Smooth muscle cell of the brain vasculature (primary cell): ENCODE data around the gene TIGD2.

Source experiments
- DNase-seq: peaks from one replicate; pipeline ENCODE4 v3.0.0-alpha.2; 2012; ENCODE audit warnings: low read depth, low spot score

The TIGD2 gene

DNA sequence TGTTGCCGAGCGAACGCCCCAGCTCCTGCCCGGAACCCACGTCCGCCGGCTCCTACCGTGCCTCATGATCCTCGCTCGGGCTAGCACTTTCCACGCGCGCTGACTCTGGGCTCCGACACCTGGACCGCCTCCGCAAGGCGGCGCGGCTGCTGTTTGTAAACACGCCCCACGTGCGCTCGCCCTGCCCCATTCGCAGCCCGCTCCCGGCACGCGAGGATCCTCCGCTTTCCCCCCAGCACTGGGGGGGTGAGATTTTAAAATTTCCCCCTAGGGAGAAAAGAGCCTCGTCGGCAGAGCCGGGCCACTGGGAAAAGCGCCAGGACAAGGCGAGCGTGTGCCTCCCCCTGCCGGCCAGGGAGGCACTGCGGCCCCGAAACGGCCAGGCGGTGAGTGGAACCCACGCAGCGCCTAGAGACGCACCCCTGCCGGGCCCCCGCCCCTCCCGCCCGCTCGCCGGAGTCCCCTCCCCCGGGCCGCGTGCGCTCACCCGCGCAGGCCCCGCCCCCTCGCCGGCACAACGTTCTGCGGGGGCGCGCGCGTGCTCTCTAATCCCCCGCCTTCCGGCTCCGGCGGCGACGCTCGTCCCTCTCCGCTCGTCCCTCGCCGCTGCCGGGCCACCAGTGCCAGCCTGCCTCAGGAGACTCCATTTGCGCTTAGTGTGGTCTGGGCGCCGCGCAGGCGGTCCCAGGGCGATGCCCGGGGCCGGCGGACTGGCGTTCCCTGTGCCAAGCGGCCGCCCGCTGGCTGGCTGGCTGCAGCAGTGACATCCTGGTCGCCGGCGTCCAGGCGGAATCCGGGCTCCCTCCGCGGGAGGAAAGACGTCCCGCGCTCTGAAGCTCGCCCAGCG lies at the start of gene TIGD2:
TSS of gene TIGD2 (plus strand) at position 548 of the 847 bp plus-strand sequence. CDS start 1,442 bp downstream, outside the sequence.
- DNase-seq, result no peak

DNA sequence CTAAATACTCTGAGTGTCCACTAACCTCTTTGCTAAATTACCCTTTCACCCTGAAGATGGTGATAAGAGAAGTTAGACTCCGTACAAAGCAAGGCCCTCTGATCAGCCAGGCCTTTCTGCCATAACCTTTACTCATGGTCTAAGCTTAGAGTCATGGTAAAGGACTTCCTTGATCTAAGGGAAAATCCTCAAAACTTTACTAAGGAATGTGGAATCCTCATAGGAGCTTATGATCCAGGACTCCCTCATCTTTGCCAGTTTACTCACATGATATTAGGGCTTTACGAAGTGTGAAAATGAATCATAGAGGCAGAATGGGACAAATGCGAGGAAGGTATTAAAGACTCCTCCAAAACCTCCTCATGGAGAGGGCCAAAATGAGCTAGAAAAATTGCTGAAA lies 46.5 kb upstream of the TIGD2 start:
- DNase-seq, result no peak

DNA sequence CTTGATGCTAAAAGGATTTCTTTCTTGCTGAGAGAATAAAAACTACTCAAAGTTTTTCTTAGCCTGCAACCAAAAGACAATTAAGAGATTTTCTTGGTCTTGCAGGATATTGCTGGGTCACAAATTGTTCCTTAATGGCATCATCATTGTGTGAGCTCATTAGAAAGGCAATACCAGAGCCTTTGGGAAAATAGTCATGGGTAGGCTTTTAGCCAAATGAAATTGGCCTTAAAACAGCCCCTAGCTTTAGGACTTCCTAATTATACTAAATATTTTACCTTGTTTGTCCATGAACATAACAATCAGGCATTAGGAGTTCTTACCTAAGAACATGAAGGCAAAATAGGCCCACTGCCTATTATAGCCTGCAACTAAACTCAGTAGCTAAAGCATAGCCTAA lies 43.9 kb upstream of the TIGD2 start:
- no peak for DNase-seq

DNA sequence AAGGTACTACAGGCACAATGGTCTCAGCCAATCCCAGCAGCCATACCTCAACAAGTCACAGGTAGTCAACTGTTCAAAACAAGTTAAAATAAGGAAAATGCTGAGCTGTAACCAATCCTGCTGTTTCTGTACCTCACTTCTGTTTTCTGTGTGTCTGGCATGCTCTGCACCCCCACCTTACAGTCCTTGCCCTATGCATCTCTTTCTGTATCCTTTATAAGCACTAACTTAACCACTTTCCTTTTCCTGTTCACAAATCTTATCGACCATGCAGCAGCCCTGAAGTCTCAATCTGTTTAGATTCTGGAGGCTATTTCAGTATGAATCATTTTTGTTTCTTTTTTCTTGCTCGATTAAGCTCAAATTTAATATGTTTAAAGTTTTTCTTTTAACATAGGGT lies 41.9 kb upstream of the TIGD2 start:
- DNase-seq, result no peak

DNA sequence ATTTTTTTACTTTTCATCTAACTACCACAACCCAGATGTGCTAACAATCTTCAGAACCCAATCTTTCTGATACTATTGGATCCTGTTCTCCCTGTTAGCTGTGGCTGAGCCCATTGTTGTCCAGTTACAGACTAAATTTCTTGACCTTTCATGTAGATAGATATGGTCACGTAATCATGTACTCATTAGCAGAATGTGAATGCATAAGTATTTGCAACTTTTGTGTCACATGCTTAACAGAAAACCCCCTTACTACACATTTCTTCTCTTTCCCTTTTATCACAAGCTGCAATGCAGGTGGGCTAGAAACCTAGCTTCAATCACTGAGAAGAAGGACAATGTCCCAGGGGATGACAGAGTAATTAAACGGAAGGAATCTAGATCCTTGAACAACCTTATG lies 41.3 kb upstream of the TIGD2 start:
- no peak for DNase-seq

DNA sequence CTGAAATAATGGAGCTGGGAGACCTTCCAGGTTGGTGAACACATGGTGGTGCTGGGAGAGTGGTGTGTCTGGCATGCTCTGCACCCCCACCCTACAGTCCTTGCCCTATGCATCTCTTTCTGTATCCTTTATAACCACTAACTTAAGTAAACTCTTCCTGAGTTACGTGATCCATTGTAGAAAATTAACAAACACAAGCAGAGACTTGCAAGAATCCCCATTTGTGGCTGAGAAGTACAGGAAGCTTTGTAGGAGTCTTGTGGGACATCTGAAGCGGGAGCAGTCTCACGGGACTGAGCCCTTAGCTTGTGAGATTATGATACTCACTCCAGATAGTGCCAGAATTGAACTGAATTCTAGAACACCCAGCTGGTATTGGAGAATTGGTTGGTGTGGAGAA lies 40.0 kb upstream of the TIGD2 start:
- no peak for DNase-seq

DNA sequence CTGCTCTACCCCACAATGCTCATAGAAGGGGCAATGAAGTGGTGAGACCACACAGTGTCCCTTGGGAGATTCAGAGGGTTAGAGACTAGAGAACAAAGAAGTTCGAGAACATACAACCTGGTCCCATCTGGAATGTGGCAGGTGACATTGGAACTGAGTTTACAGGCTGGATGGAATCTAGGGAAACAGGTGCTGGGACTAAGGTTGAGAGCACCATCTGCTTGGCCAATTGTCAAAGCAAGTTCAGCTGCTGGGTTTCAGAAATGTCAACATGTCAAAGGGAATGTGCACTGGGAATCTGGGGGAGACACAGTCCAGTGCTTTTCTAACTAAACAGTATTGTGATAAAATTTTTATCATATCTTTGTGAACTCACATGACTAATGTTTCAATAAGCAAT lies 38.4 kb upstream of the TIGD2 start:
- no peak for DNase-seq

DNA sequence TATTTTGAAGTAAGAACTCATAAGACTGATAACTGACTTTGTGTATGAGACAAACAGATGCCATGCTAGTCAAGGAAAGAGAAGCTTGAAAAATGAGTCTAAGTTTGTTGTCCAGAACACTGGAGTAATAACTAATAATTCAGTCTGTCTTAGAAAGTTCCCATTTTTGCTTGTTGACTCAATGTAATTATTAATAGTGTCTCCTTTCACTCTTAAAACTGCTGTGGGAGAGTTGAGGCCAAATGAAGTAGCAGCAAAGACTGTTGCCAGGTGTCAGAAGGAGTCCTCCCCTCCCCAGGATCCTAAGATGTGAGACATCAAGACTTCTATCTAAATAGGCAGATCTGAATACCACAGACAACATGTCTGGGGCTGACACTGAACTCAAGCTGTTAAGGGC lies 33.6 kb upstream of the TIGD2 start:
- no peak for DNase-seq

DNA sequence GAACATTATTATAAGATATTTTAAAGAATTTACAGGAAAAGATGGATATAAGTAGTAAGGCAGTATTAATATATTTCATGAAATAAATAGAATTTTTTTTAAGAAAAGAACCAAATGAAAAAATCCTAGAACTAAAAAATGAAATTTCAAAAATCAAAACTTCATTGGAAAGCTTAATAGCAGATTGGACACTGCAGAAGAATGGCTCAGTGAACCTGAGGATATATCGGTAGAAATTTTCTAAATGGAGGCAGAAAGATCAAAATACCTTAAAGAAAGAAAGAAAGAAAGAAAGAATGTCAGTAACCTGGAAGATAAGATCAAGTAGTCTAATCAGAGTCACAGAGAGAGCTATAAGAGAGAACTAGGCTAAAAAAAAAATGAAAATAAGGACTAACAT lies 33.0 kb upstream of the TIGD2 start:
- DNase-seq, result no peak

DNA sequence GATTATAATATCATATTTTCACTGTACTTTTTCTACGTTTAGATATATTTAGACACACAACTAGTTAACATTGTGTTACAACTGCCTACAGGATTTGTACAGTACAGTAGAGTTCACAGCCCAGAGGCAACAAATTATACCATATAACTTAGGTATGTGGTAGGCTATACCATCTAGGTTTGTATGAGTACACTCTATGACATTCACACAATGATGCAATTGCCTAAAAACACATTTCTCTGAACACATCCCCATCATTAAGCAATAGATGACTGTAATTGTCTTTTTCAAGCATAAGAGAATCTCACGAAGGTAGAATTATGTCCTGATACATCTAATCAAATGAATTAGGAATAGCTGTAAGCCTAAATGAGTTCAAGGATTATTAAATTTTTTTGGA lies 12.3 kb upstream of the TIGD2 start:
- no peak for DNase-seq

DNA sequence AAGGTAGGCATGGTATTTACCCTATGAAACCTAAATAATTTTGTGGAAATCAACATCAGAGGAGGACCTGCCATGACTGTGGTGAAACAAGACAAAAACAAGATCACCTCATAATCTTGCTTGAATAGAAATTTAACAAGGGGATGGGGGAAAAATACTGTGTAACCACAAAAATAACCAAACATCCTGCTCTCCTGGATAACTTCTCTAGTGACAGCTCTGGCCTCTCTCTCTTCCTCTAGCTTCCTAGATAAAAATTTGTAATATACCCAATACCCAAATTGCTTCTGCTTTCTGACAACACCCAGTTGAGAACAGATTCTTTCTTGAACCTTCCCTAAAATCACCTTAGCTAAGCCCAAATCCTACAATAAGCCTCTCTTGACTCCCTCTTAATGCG lies 11.9 kb upstream of the TIGD2 start:
- no peak for DNase-seq

DNA sequence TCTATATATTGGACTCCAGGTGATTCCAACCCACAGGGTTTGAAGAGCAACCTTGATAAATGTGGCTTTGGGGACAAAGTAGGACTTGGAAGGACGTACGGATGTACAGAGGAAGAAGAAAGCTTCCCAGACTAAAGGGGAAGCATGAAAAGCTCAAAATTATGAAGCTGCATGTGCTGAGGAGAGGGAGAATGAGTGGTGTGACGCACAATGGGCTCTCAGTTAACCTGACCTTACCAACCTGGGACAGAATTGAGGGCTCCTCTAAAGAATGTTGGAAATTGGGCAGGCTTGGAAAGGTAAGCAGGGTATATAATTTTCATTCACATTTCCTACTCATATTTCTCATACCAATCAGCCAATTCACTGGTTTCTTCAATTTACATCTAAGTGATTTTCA lies 10.5 kb upstream of the TIGD2 start:
- no peak for DNase-seq

DNA sequence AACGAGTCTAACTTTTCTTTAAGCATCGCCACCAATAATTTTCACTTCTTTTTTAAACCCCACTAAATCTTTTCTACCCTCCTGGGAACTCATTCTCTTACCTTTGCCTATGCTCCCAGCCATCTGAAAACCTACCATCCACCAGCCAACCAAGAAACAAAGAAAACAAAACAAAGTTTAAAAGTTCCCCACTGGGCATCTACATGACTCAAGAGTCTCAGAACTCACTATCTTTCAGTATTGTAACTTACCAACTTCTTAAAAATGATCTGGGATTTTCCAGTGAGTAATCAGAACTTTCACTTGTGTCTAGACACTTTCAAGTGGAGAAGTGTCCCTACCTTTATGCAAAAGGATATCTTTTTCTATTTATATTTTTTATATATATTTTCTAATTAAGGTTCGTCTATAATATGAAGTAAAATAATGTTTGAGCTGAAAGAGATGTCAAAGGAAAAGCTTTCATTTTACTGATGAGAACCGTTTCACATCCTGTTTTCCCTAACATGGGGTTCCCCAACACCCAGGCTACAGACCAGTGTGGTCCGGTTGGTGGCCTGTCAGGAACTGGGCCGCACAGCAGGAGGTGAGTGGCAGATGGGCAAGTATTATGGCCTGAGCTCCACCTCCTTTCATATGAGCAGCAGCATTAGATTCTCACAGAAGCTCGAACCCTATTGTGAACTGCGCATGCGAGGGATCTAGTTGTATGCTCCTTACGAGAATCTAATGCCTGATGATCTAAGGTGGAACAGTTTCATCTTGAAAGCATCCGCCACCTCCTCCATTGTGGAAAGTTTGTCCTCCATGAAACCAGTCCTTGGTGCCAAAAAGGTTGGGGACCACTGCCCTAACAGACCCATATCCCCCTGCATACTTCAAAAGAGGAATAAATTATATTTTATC lies 9.8 kb upstream of the TIGD2 start:
- no peak for DNase-seq

DNA sequence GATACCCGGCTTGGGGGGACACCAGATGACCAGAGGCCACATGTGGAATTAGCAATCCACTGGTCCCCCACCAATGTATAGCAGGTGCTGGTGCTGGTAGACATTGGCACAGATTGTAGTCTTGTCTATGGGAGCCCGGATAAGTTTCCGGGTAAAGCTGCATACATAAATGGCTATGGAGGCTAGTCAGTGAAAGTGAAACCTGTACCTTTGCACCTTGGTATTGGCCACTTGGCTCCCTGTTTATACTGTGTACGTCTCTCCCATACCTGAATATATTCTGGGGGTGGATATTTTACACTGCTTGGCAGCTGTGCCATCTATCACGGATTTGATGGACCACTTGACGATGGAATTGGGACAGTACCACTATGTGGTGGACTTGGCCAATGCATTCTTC lies 5.6 kb upstream of the TIGD2 start:
- DNase-seq, result no peak

DNA sequence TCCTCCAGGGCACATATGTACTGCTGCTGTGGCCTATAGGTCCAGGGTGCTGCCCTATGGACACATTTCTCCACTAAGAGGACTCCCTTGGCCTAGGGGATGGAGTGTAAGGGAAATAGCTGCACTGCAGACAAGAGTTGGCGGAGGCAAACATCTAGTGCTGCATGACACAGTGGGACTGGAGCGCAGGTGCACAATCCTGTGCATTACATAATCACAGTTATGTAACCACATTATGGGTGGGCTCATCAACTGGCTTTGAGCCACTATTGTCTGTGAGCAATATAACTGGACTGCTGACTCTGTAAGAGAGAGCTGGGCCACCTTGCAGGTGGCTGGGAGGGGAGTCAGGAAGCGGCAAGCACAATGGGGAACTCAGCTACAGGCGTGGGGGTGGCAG lies 3.2 kb upstream of the TIGD2 start:
- no peak for DNase-seq

DNA sequence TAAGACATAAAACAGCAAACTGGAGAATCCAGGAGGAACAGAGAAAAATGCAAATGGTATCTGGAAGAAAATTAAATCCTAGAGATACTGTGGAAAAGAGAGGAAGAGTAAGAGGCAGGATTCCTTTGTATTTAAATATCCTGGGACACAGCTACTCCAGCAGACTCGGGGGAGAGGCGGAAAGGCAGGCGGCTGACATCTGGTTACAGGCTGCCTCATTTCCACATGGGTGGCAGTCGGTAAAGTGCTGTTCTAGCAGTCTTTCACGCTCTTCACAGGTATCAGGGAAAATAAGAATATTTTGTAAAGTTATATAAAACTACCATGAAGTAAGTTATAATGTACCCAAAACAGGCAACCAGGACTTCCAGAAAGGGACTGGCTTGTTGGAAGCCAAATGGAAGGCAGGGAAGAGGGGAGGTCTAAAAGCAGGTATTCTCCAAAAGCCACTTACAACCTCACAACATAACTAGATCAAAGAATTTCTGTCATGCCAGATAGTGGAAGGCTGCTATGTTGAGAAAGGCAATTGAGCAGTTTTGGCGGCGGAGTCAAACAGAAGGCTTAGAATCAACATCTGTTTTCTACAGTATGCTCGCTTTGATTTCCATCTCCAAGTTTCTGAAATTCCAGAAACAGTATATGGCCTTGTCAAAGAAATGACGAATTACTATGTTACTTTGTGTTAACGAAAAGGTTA lies 1.3 kb upstream of the TIGD2 start:
- no peak for DNase-seq

DNA sequence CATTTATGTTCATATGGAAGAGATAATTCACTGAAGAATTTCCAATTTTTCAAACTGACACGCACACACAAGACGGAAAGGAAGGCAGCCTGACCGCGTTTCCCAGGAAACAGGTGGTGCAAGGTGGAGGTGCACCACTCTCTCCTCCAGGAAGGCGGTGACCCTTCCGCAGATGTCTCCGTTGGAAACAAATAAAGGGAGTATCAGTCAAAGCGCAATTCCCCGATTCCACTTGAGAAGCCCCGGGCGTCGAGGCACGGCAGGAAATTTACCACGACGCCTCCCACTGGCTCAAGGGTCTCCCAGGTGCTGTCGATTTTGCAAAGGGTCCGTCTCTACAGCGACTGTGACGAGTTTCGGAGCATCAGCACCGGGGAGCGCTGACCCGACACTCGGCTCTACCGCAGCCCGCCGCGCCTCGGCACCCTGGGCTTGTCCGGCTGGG lies 770 bp upstream of the TIGD2 start:
- DNase-seq, result no peak

DNA sequence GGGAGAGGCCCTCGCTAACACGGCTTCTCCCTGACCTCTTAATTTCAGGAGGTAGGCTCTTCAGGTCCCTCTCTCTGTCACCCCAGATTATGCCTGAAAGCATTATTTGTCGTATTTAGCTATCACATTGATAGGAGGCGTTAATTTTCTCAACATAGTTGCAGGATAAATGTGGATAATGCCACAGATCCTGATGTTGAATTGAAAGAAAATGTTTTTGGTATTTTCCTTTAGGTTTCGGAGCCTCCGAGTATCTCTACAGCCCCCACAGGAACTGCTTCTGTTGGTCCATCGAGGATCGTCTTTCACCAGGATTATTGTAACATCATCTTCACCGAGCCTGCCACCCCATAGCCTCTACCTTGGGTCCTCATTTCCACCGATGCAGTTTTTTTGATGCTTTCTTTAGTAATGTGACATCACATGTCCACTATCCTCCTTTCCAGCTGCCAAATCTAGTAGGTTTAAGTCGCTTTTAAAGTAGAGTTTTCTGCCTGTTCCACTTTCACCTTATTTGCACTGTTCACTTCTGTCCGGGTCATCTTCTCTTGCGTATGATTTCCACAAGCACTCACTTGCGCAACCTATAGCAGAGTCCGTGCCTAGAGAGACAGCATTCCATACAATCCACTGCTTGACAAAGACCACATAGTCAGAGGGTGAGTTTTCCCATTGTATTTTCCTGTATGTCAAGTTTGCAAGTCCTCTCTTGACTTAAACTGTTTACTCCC lies 665 bp downstream of the TIGD2 start:
- no peak for DNase-seq

DNA sequence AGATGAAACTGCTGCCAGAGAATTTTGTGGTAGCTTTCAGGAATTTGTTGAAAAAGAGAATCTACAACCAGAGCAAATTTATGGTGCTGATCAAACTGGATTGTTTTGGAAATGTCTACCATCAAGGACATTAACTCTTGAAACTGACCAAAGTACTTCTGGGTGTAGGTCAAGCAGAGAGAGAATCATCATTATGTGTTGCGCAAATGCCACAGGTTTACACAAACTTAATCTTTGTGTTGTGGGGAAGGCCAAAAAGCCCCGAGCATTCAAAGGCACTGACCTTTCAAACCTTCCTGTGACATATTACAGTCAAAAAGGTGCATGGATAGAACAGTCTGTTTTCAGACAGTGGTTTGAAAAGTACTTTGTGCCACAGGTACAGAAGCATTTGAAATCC lies 2.1 kb downstream of the TIGD2 start:
- DNase-seq, result no peak

DNA sequence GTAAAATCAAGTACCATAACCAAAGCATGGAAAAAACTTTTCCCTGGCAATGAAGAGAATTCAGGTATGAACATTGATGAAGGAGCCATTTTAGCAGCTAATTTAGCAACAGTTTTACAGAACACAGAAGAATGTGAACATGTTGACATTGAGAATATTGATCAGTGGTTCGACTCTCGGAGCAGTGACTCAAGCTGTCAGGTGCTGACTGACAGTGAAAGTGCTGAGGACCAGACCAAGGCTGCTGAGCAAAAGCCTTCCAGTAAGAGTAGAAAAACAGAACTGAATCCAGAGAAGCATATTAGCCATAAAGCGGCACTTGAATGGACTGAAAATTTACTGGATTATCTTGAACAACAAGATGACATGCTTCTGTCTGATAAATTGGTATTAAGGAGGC lies 2.8 kb downstream of the TIGD2 start:
- no peak for DNase-seq

DNA sequence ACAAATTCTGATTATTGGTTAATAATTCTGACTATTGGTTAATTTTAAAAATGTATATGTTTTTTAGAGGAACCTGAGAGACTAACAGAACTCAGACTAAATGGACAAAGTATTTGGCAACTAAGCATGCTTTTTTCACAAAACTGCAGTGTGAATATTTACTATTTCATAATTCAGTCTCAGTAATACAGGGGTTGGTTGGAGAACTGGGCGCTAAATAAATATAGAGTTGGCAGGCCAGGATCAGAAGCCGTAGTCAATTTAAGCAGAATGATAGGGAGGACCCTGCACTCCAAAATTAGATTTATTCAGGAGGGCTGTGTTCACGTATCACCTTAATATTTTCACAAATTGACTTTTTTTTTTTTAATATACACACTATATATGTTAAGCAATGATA lies 5.8 kb downstream of the TIGD2 start:
- DNase-seq, result no peak

DNA sequence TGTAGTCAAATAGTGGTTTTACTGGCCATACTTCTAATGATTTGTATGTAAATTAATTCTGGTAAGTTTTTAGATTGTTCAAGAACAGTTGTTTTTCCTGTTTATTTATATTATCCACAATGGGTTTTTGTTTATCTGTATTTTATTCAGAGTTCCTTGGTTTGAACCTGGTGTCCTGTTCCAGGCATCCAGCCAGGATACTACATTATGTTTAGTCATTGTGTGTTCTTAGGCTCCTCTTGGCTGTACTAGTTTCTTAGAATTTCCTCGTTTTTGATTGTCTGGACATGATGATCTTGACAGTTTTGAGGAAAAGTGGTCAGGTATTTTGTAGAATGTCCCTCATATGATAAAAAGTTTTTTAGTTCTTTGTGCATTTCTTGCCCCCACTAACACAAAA lies 7.8 kb downstream of the TIGD2 start:
- no peak for DNase-seq
